Measurements from ENCODE around the gene MAS1. TPM values are rescaled to one million over a fixed set of nuclear protein-coding genes. Genes with fewer than 3 reads are reported as not detected.
A peak's percentile ranks its signal among the peaks of the same experiment; 100 is the strongest.

MAS1 gene
- total and polyA plus RNA-seq, 2 of the 13 experiments (the other 11 are each of a cell fraction or from before 2014, with no cell fraction given) = not detected

DNA sequence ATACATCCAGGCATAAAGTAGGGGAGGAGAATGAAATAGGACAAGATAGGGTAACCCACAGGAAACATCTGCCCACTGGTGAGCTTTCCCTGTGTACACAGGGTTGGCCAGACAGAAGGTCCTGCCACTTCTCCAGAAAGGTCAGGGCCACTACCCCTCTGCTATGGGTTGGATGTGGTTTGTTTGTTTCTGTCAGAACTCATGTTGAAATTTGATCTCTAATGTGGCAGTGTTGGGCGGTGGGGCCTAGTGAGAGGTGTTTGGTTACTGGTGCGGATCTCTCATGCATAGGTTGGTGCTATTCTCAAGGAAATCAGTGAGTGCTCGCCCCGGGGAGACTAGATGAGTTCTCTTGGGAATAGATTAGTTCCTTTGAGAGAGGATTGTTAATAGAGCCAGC, 15.6 kb upstream of the MAS1 start (continued):
- TF ChIP-seq CREB1 (IDR thresholded peaks at IDR 0.05) (no peak), CREB1 (CRISPR knock-in tag; IDR thresholded peaks at IDR 0.05) (no peak), ZNF724P (CRISPR knock-in tag; IDR thresholded peaks at IDR 0.05; ENCODE audit: borderline replicate concordance) (no peak), ZNF562 (CRISPR knock-in tag; IDR thresholded peaks at IDR 0.05; ENCODE audit: borderline replicate concordance) (no peak), ZNF260 (CRISPR knock-in tag; IDR thresholded peaks at IDR 0.05; ENCODE audit: borderline replicate concordance, low read depth) (no peak), NFE2L1 (CRISPR knock-in tag; IDR thresholded peaks at IDR 0.05; ENCODE audit: borderline replicate concordance) (no peak), GPN1 (CRISPR knock-in tag; IDR thresholded peaks at IDR 0.05; ENCODE audit: borderline replicate concordance) (no peak), ZNF574 (CRISPR knock-in tag; IDR thresholded peaks at IDR 0.05) (peak; percentile 15; the same call in 1 of the 2 replicates), ZNF350 (CRISPR knock-in tag; IDR thresholded peaks at IDR 0.05; ENCODE audit: borderline replicate concordance, low read depth) (peak; percentile 41; the same call in 1 of the 2 replicates), ZNF768 (CRISPR knock-in tag; IDR thresholded peaks at IDR 0.05) (no peak), HMGA1 (CRISPR knock-in tag; conservative IDR thresholded peaks at IDR 0.05) (no peak), YEATS2 (CRISPR knock-in tag; IDR thresholded peaks at IDR 0.05; ENCODE audit: borderline replicate concordance) (peak; percentile 58; the same call in 1 of the 2 replicates), ZNF205 (CRISPR knock-in tag; IDR thresholded peaks at IDR 0.05) (0 out of 2 replicates have a peak, but pooled peaks have one; percentile 29), RBAK (CRISPR knock-in tag; IDR thresholded peaks at IDR 0.05) (no peak), POGZ (CRISPR knock-in tag; IDR thresholded peaks at IDR 0.05) (peak; percentile 48), ZNF383 (CRISPR knock-in tag; IDR thresholded peaks at IDR 0.05; ENCODE audit: borderline replicate concordance) (no peak), ZNF232 (CRISPR knock-in tag; IDR thresholded peaks at IDR 0.05; ENCODE audit: borderline replicate concordance) (no peak), NCOR1 (IDR thresholded peaks at IDR 0.05; ENCODE audit: borderline replicate concordance, low read length) (peak; percentile 49; the same call in 1 of the 2 replicates)
- TF ChIP-seq, protein P1, sequence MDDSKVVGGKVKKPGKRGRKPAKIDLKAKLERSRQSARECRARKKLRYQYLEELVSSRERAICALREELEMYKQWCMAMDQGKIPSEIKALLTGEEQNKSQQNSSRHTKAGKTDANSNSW (CRISPR knock-in tag; IDR thresholded peaks at IDR 0.05; ENCODE audit: borderline replicate concordance) = no peak
- TF ChIP-seq, protein P2, sequence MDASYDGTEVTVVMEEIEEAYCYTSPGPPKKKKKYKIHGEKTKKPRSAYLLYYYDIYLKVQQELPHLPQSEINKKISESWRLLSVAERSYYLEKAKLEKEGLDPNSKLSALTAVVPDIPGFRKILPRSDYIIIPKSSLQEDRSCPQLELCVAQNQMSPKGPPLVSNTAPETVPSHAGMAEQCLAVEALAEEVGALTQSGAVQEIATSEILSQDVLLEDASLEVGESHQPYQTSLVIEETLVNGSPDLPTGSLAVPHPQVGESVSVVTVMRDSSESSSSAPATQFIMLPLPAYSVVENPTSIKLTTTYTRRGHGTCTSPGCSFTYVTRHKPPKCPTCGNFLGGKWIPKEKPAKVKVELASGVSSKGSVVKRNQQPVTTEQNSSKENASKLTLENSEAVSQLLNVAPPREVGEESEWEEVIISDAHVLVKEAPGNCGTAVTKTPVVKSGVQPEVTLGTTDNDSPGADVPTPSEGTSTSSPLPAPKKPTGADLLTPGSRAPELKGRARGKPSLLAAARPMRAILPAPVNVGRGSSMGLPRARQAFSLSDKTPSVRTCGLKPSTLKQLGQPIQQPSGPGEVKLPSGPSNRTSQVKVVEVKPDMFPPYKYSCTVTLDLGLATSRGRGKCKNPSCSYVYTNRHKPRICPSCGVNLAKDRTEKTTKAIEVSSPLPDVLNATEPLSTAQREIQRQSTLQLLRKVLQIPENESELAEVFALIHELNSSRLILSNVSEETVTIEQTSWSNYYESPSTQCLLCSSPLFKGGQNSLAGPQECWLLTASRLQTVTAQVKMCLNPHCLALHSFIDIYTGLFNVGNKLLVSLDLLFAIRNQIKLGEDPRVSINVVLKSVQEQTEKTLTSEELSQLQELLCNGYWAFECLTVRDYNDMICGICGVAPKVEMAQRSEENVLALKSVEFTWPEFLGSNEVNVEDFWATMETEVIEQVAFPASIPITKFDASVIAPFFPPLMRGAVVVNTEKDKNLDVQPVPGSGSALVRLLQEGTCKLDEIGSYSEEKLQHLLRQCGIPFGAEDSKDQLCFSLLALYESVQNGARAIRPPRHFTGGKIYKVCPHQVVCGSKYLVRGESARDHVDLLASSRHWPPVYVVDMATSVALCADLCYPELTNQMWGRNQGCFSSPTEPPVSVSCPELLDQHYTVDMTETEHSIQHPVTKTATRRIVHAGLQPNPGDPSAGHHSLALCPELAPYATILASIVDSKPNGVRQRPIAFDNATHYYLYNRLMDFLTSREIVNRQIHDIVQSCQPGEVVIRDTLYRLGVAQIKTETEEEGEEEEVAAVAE (CRISPR knock-in tag; IDR thresholded peaks at IDR 0.05; ENCODE audit: borderline replicate concordance) = no peak; the same call in 1 of the 2 replicates
- TF ChIP-seq, protein P3, sequence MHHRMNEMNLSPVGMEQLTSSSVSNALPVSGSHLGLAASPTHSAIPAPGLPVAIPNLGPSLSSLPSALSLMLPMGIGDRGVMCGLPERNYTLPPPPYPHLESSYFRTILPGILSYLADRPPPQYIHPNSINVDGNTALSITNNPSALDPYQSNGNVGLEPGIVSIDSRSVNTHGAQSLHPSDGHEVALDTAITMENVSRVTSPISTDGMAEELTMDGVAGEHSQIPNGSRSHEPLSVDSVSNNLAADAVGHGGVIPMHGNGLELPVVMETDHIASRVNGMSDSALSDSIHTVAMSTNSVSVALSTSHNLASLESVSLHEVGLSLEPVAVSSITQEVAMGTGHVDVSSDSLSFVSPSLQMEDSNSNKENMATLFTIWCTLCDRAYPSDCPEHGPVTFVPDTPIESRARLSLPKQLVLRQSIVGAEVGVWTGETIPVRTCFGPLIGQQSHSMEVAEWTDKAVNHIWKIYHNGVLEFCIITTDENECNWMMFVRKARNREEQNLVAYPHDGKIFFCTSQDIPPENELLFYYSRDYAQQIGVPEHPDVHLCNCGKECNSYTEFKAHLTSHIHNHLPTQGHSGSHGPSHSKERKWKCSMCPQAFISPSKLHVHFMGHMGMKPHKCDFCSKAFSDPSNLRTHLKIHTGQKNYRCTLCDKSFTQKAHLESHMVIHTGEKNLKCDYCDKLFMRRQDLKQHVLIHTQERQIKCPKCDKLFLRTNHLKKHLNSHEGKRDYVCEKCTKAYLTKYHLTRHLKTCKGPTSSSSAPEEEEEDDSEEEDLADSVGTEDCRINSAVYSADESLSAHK (CRISPR knock-in tag; IDR thresholded peaks at IDR 0.05; ENCODE audit: borderline replicate concordance) = no peak

Measured in HepG2 (cell line).